Endothelial cell of umbilical vein (primary cell): ENCODE results near the gene SHISA5. TPM values are rescaled to one million over a fixed set of nuclear protein-coding genes. Genes with fewer than 3 reads are reported as not detected.

Experiments
- BruUV-seq: library from RNA; stranded (reverse); fragments of 400-500 nt; replicated peaks from 2 replicates; lab custom pipeline; 2021; lab: Mats Ljungman, UMichigan
- CTCF ChIA-PET: fragments of 300-600, 350-600 bp; sonication (Branson Sonifier 250); formaldehyde crosslinking; loops from one replicate; lab custom pipeline; 2021; ENCODE audit warnings: antibody characterized with exemption, inconsistent platforms; lab: Charles Lee
- POLR2A ChIA-PET: fragments of 300-600, 350-600 bp; sonication (Branson Sonifier 250); formaldehyde crosslinking; loops from one replicate; lab custom pipeline; 2021; ENCODE audit warnings: antibody characterized with exemption, inconsistent platforms; lab: Charles Lee
- DNase-seq: peaks from one replicate; pipeline ENCODE4 v3.0.0-alpha.2; 2011; ENCODE audit warnings: low read depth, low spot score
- FAIRE-seq: peaks from 2 replicates; lab custom pipeline; 2011; peaks lifted over from hg19 to GRCh38; lab: Jason Lieb, UNC
- H2AFZ ChIP-seq: 2 replicates; pipeline ENCODE4 v1.6.0; 2012; ENCODE audit warnings: low read depth, low read length, control low read depth, inconsistent platforms
- H3K27ac ChIP-seq: 2 replicates; pipeline ENCODE4 v1.5.1; 2011; ENCODE audit warnings: low read depth, mild to moderate bottlenecking, control low read depth, low read length, moderate library complexity; ENCODE audit not compliant: insufficient read depth
- H3K27me3 ChIP-seq, 2 experiments: 2 replicates each; pipeline versions ENCODE4 v1.6.0 to v1.6.1; 2011; ENCODE audit warnings: low read length in 2 of 2, mixed read lengths in 1 of 2; ENCODE audit not compliant: control insufficient read depth in 2 of 2, insufficient read depth in 2 of 2
- H3K36me3 ChIP-seq, 2 experiments: 2 replicates in 1 of 2; 3 replicates in 1 of 2; pipeline ENCODE4 v1.5.1; 2011; ENCODE audit warnings: low read length in 2 of 2, mild to moderate bottlenecking in 1 of 2, moderate library complexity in 1 of 2; ENCODE audit not compliant: control insufficient read depth in 2 of 2, insufficient read depth in 2 of 2; ENCODE audit errors: extremely low read depth in 1 of 2
- H3K4me1 ChIP-seq: 3 replicates; pipeline ENCODE4 v1.5.1; 2011; ENCODE audit warnings: mild to moderate bottlenecking, low read length; ENCODE audit not compliant: control insufficient read depth, insufficient read depth; ENCODE audit errors: extremely low read depth
- H3K4me2 ChIP-seq: 2 replicates; pipeline ENCODE4 v1.6.1; 2011; ENCODE audit warnings: low read length, control low read depth, mixed read lengths; ENCODE audit not compliant: insufficient read depth
- H3K4me3 ChIP-seq, 3 experiments: fragments of 200-600 bp in 1 of 3; sonication (generic), shearing (Covaris generic) in 1 of 3; replicated peaks in 1 of 3; 2 replicates each; pipeline ENCODE4 v1.5.1; 2011 to 2016; ENCODE audit warnings: control low read depth in 3 of 3, low read length in 3 of 3, mild to moderate bottlenecking in 2 of 3, inconsistent platforms in 1 of 3, low read depth in 1 of 3, moderate library complexity in 1 of 3; ENCODE audit not compliant: insufficient read depth in 1 of 3
- H3K79me2 ChIP-seq: 2 replicates; pipeline ENCODE4 v1.6.0; 2012; ENCODE audit warnings: low read length, inconsistent platforms; ENCODE audit not compliant: control insufficient read depth, insufficient read depth
- H3K9ac ChIP-seq: replicated peaks from 2 replicates; pipeline ENCODE3; 2011; ENCODE audit warnings: low read length, control low read depth; ENCODE audit not compliant: insufficient read depth; ENCODE audit errors: extremely low read depth
- H3K9me1 ChIP-seq: replicated peaks from 3 replicates; pipeline ENCODE4 v1.6.0; 2011; ENCODE audit warnings: mild to moderate bottlenecking, low read length; ENCODE audit not compliant: control insufficient read depth, insufficient read depth; ENCODE audit errors: extremely low read depth
- H3K9me3 ChIP-seq: replicated peaks from 2 replicates; pipeline ENCODE4 v1.5.1; 2012; ENCODE audit warnings: low read length, inconsistent platforms; ENCODE audit not compliant: control insufficient read depth, insufficient read depth
- H4K20me1 ChIP-seq: replicated peaks from 2 replicates; pipeline ENCODE3; 2011; ENCODE audit warnings: mild to moderate bottlenecking, low read length; ENCODE audit not compliant: control insufficient read depth, insufficient read depth; ENCODE audit errors: extremely low read depth
- CTCF ChIP-seq, 2 donors: IDR thresholded peaks; 1 replicate in 1 of 2; 2 replicates in 1 of 2; pipeline ENCODE4 v1.5.1; 2011; ENCODE audit warnings: low read length in 2 of 2, mild to moderate bottlenecking in 2 of 2, moderate library complexity in 2 of 2, control low read depth in 1 of 2, inconsistent platforms in 1 of 2, low read depth in 1 of 2; ENCODE audit not compliant: insufficient read depth in 1 of 2; ENCODE audit errors: extremely low read depth in 1 of 2
- EZH2 ChIP-seq: IDR thresholded peaks from 2 replicates; pipeline ENCODE4 v1.6.1; 2012; ENCODE audit warnings: borderline replicate concordance, low read depth, mild to moderate bottlenecking, moderate library complexity, low read length, inconsistent platforms; ENCODE audit not compliant: severe bottlenecking
- FOS ChIP-seq: IDR thresholded peaks from 2 replicates; pipeline ENCODE4 v1.6.1; 2011; ENCODE audit warnings: mild to moderate bottlenecking, low read length, moderate library complexity, borderline replicate concordance; ENCODE audit not compliant: insufficient read depth
- GATA2 ChIP-seq: IDR thresholded peaks from 2 replicates; pipeline ENCODE4 v1.7.0; 2011; ENCODE audit warnings: low read depth, mild to moderate bottlenecking, moderate library complexity, mixed read lengths, low read length; ENCODE audit not compliant: insufficient read length, insufficient read depth
- JUN ChIP-seq: IDR thresholded peaks from 2 replicates; pipeline ENCODE4 v1.6.1; 2011; ENCODE audit warnings: borderline replicate concordance, low read depth; ENCODE audit not compliant: insufficient read length, insufficient read depth
- MAX ChIP-seq: IDR thresholded peaks from 2 replicates; pipeline ENCODE4 v1.6.1; 2011; ENCODE audit not compliant: insufficient read depth, insufficient read length
- MYC ChIP-seq: IDR thresholded peaks from one replicate; pipeline ENCODE4 v1.6.1; 2011; ENCODE audit warnings: mild to moderate bottlenecking, low read depth, low read length
- POLR2A ChIP-seq: IDR thresholded peaks from 2 replicates; pipeline ENCODE4 v1.6.1; 2012; ENCODE audit warnings: low read depth, mild to moderate bottlenecking, control low read depth, low read length
- POLR2AphosphoS5 ChIP-seq: IDR thresholded peaks from 2 replicates; pipeline ENCODE4 v1.6.1; 2012; ENCODE audit warnings: low read depth, mild to moderate bottlenecking, control low read depth, low read length, moderate library complexity; ENCODE audit not compliant: insufficient read depth
- dilution Hi-C: fragments of 300-500 bp; cut with MboI; formaldehyde crosslinking; loops from one replicate; pipeline ENCODE4 v1.15.0; 2019; ENCODE audit warnings: low sequenced_read_pairs; ENCODE audit not compliant: extremely low pct_ligation_motif_present
- intact Hi-C: fragments of 100-400 bp; cut with micrococcal nuclease; formaldehyde crosslinking; loops from one replicate; pipeline ENCODE4 v1.10.0; 2022
- polyA plus RNA-seq, 4 experiments: library from polyadenylated mRNA; depleted of rRNA in 3 of 4; stranded (reverse) in 3 of 4; unstranded in 1 of 4; fragments of >200 nt; gene quantifications; 2 replicates each; pipeline versions ENCODE4 v1.2.1 to v1.2.3, GENCODE V29; 2011 to 2012; ENCODE audit warnings: missing spikeins in 1 of 4
- total RNA-seq: library from RNA; stranded (reverse); gene quantifications from 2 replicates; pipeline ENCODE4 v1.2.3, GENCODE V29; 2021

Gene SHISA5
- total and polyA plus RNA-seq, 2 donors (not counting 3 experiments of a cell fraction or from before 2014, with no cell fraction given): 205 to 320 TPM

- TF ChIP-seq FOS (no peak), EZH2 (no peak), CTCF (IDR thresholded peaks at IDR 0.05; ENCODE audit: extremely low read depth in 1 of 2, insufficient read depth in 1 of 2, low read depth in 1 of 2, low read length in 2 of 2) (no peak), POLR2A (no peak), POLR2AphosphoS5 (no peak), MYC (no peak), JUN (no peak), MAX (no peak), GATA2 (no peak)
- no TSS peak for BruUV-seq
- no peak overlapping the region for H3K9ac ChIP-seq
- no peaks in the 10 kb centered on the region for H3K9me1 ChIP-seq
- ChIA-PET CTCF (interaction anchor here (3.7 kb wide), 1 partner anchor 89 kb away, joined by 12 read pairs; no protein-coding TSS in a partner anchor), POLR2A (no interaction called here)
- intact Hi-C loops: no loop called here
- no peak overlapping the region for H3K4me3 ChIP-seq
- no peak overlapping the region for H2AFZ ChIP-seq
- dilution Hi-C loops: no loop called here
- no peak for DNase-seq
- H3K27me3 ChIP-seq: no peaks in the 10 kb centered on the region
- peaks cover 14 to 27% of the 10 kb centered on the region in 2 experiments for H3K36me3 ChIP-seq
- FAIRE-seq: no peak
- no peaks in the 10 kb centered on the region for H3K79me2 ChIP-seq
- H3K4me1 ChIP-seq: peaks cover 6% of the 10 kb centered on the region
- no peak overlapping the region for H3K27ac ChIP-seq
- H4K20me1 ChIP-seq: no peaks in the 10 kb centered on the region
- no peak overlapping the region for H3K4me2 ChIP-seq
- no peaks in the 10 kb centered on the region for H3K9me3 ChIP-seq
Measured at GRCh38 chr3:48460517-48460902, 43.5 kb downstream of the SHISA5 start.
